NCI-H460 (cell line): Measurements from ENCODE around the gene LAYN. TPM values are rescaled to one million over a fixed set of nuclear protein-coding genes. Genes with fewer than 3 reads are reported as not detected.
A peak's percentile ranks its signal among the peaks of the same experiment; 100 is the strongest.

Experiments used
- DNase-seq: peaks from one replicate; pipeline ENCODE4 v3.0.0-alpha.2; 2016; ENCODE audit warnings: low read depth; ENCODE audit errors: extremely low read depth
- total RNA-seq: library from RNA; depleted of rRNA; stranded (reverse); fragments of >200 nt; shearing (Covaris generic); gene quantifications from 2 replicates; pipeline ENCODE4 v1.2.3, GENCODE V29; 2014

The LAYN gene
- total RNA-seq, 1 experiment from 2014 or later: not detected

GRCh38 chr11:111560800-111561199 lies 20.3 kb downstream of the LAYN start:
- no peak for DNase-seq

GRCh38 chr11:111561306-111561705 lies 20.8 kb downstream of the LAYN start:
- no peak for DNase-seq

GRCh38 chr11:111561791-111562325 lies 21.3 kb downstream of the LAYN start:
- no peak for DNase-seq

- DNase-seq: no peak
These were observed 22.3 kb downstream of the LAYN start for GRCh38 chr11:111562692-111563389.

- peak; percentile 65 for DNase-seq
These were observed 24.7 kb downstream of the LAYN start for GRCh38 chr11:111565114-111565720.

- no peak for DNase-seq
These were observed 25.8 kb downstream of the LAYN start for GRCh38 chr11:111566324-111566723.

- no peak for DNase-seq
These were observed 29.0 kb downstream of the LAYN start for GRCh38 chr11:111569476-111569875.

- DNase-seq: no peak
These were observed 30.3 kb downstream of the LAYN start for GRCh38 chr11:111570796-111571195.

- no peak for DNase-seq
These were observed 31.4 kb downstream of the LAYN start for GRCh38 chr11:111571829-111572501.

GRCh38 chr11:111572581-111572980 lies 32.1 kb downstream of the LAYN start:
- DNase-seq: no peak

GRCh38 chr11:111573821-111574249 lies 33.3 kb downstream of the LAYN start:
- DNase-seq: no peak

GRCh38 chr11:111574373-111575225 lies 34.1 kb downstream of the LAYN start:
- no peak for DNase-seq

GRCh38 chr11:111575740-111576139 lies 35.2 kb downstream of the LAYN start:
- no peak for DNase-seq

- no peak for DNase-seq
These were observed 37.3 kb downstream of the LAYN start for GRCh38 chr11:111577821-111578220.

- DNase-seq: no peak
These were observed 40.8 kb downstream of the LAYN start for GRCh38 chr11:111581341-111581740.

GRCh38 chr11:111582163-111582562 lies 41.6 kb downstream of the LAYN start:
- no peak for DNase-seq

- DNase-seq: no peak
These were observed 42.4 kb downstream of the LAYN start for GRCh38 chr11:111582881-111583280.

- no peak for DNase-seq
These were observed 44.9 kb downstream of the LAYN start for GRCh38 chr11:111585371-111585770.

GRCh38 chr11:111586388-111586831 lies 45.9 kb downstream of the LAYN start:
- peak; percentile 38 for DNase-seq

GRCh38 chr11:111589114-111589513 lies 48.6 kb downstream of the LAYN start:
- DNase-seq: no peak
